Keratinocyte (primary cell): ENCODE results near the gene TMEM151A.

Experiments
- EZH2 ChIP-seq: IDR thresholded peaks from one replicate; pipeline ENCODE4 v1.6.1; 2012; ENCODE audit warnings: inconsistent platforms, mild to moderate bottlenecking, low read length, moderate library complexity
- TF ChIP-seq, protein P1 (sequence below), 3 experiments: IDR thresholded peaks in 1 of 3; conservative IDR thresholded peaks in 1 of 3; optimal IDR thresholded peaks in 1 of 3; 2 replicates in 2 of 3; 3 replicates in 1 of 3; pipeline versions ENCODE3 to v1.5.1; 2011; ENCODE audit warnings: low read length in 3 of 3, mild to moderate bottlenecking in 3 of 3, moderate library complexity in 2 of 3, control low read depth in 1 of 3, inconsistent platforms in 1 of 3; ENCODE audit not compliant: insufficient read depth in 2 of 3; ENCODE audit errors: extremely low read depth in 1 of 3

- TF ChIP-seq, protein P1, sequence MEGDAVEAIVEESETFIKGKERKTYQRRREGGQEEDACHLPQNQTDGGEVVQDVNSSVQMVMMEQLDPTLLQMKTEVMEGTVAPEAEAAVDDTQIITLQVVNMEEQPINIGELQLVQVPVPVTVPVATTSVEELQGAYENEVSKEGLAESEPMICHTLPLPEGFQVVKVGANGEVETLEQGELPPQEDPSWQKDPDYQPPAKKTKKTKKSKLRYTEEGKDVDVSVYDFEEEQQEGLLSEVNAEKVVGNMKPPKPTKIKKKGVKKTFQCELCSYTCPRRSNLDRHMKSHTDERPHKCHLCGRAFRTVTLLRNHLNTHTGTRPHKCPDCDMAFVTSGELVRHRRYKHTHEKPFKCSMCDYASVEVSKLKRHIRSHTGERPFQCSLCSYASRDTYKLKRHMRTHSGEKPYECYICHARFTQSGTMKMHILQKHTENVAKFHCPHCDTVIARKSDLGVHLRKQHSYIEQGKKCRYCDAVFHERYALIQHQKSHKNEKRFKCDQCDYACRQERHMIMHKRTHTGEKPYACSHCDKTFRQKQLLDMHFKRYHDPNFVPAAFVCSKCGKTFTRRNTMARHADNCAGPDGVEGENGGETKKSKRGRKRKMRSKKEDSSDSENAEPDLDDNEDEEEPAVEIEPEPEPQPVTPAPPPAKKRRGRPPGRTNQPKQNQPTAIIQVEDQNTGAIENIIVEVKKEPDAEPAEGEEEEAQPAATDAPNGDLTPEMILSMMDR (optimal IDR thresholded peaks at IDR 0.05 in 1 of 3, IDR thresholded peaks at IDR 0.05 in 1 of 3, conservative IDR thresholded peaks at IDR 0.05 in 1 of 3; ENCODE audit: extremely low read depth in 1 of 3, insufficient read depth in 2 of 3, low read length in 3 of 3) = no peak
- no peak for TF ChIP-seq EZH2
Observed at GRCh38 chr11:66289548-66290329, 2.0 kb upstream of the TMEM151A start.
